WTC11 (cell line): ENCODE data around the gene RAB3A. TPM values are rescaled to one million over a fixed set of nuclear protein-coding genes. Genes with fewer than 3 reads are reported as not detected.
A peak's percentile ranks its signal among the peaks of the same experiment; 100 is the strongest.

Experiments used
- ATAC-seq: fragments of 200-7000 bp; cut with Tn5 transposase; 2 replicates; pipeline ENCODE4 v1.10.0; 2021; ENCODE audit warnings: mild to moderate bottlenecking, moderate library complexity
- CTCF ChIA-PET: fragments of 300-600 bp; sonication (Branson Sonifier 250); formaldehyde crosslinking; loops from one replicate; lab custom pipeline; 2021; ENCODE audit warnings: antibody characterized with exemption; lab: Charles Lee
- POLR2A ChIA-PET: fragments of 350-600 bp; sonication (Branson Sonifier 250); formaldehyde crosslinking; loops from one replicate; lab custom pipeline; 2021; ENCODE audit warnings: antibody characterized with exemption; lab: Charles Lee
- DNase-seq: peaks from one replicate; pipeline ENCODE4 v3.0.0; 2021; ENCODE audit warnings: low spot score
- H3K27ac Mint-ChIP-seq: 2 replicates; pipeline ENCODE4 v1.8.0; 2021; ENCODE audit warnings: mixed read lengths
- H3K27me3 Mint-ChIP-seq: 2 replicates; pipeline ENCODE4 v1.8.0; 2021; ENCODE audit warnings: low read depth, mild to moderate bottlenecking, moderate library complexity, mixed read lengths
- H3K36me3 Mint-ChIP-seq: 2 replicates; pipeline ENCODE4 v1.8.0; 2021; ENCODE audit warnings: mixed read lengths
- H3K4me1 Mint-ChIP-seq: 2 replicates; pipeline ENCODE4 v1.8.0; 2022; ENCODE audit warnings: mixed read lengths
- H3K4me3 Mint-ChIP-seq: 2 replicates; pipeline ENCODE4 v1.8.0; 2021; ENCODE audit warnings: mild to moderate bottlenecking, moderate library complexity, mixed read lengths
- H3K9me3 Mint-ChIP-seq: 2 replicates; pipeline ENCODE4 v1.8.0; 2021; ENCODE audit warnings: mixed read lengths
- AFF4 ChIP-seq: sonication (generic); formaldehyde crosslinking; IDR thresholded peaks from 2 replicates; pipeline ENCODE4 v1.8.1; 2023; ENCODE audit warnings: mild to moderate bottlenecking, missing genetic modification reagents, borderline replicate concordance
- ATF6 ChIP-seq: sonication (generic); formaldehyde crosslinking; IDR thresholded peaks from 2 replicates; pipeline ENCODE4 v1.8.1; 2023; ENCODE audit warnings: mild to moderate bottlenecking, missing genetic modification reagents
- ELF4 ChIP-seq: sonication (generic); formaldehyde crosslinking; IDR thresholded peaks from 2 replicates; pipeline ENCODE4 v1.8.1; 2022; ENCODE audit warnings: low read depth, mild to moderate bottlenecking, moderate library complexity, missing genetic modification reagents
- ETV6 ChIP-seq: sonication (generic); formaldehyde crosslinking; IDR thresholded peaks from 2 replicates; pipeline ENCODE4 v1.8.1; 2022; ENCODE audit warnings: mild to moderate bottlenecking, missing genetic modification reagents
- FOXK1 ChIP-seq: sonication (generic); formaldehyde crosslinking; IDR thresholded peaks from 2 replicates; pipeline ENCODE4 v1.8.0; 2022; ENCODE audit warnings: mild to moderate bottlenecking, moderate library complexity, missing genetic modification reagents
- GRHL2 ChIP-seq: fragments of 250-450 bp; sonication (Bioruptor Pico); IDR thresholded peaks from 2 replicates; pipeline ENCODE4 v1.8.0; 2022; ENCODE audit warnings: mild to moderate bottlenecking, moderate library complexity; ENCODE audit not compliant: insufficient replicate concordance, severe bottlenecking
- MAX ChIP-seq: sonication (generic); formaldehyde crosslinking; IDR thresholded peaks from 2 replicates; pipeline ENCODE4 v1.8.0; 2022; ENCODE audit warnings: mild to moderate bottlenecking, missing genetic modification reagents
- MYBL2 ChIP-seq: sonication (generic); formaldehyde crosslinking; IDR thresholded peaks from 2 replicates; pipeline ENCODE4 v1.8.1; 2023; ENCODE audit warnings: mild to moderate bottlenecking, moderate library complexity, missing genetic modification reagents
- NR3C1 ChIP-seq: sonication (generic); formaldehyde crosslinking; conservative IDR thresholded peaks from 2 replicates; pipeline ENCODE4 v1.8.1; 2023; ENCODE audit warnings: low read depth, mild to moderate bottlenecking, missing genetic modification reagents
- PRDM15 ChIP-seq: sonication (generic); formaldehyde crosslinking; IDR thresholded peaks from 2 replicates; pipeline ENCODE4 v1.8.0; 2022; ENCODE audit warnings: missing genetic modification reagents
- SP1 ChIP-seq: sonication (generic); formaldehyde crosslinking; conservative IDR thresholded peaks from 2 replicates; pipeline ENCODE4 v1.8.1; 2022; ENCODE audit warnings: missing genetic modification reagents
- TEAD4 ChIP-seq: sonication (generic); formaldehyde crosslinking; IDR thresholded peaks from 2 replicates; pipeline ENCODE4 v1.8.0; 2022; ENCODE audit warnings: mild to moderate bottlenecking, missing genetic modification reagents
- TP53 ChIP-seq: sonication (generic); formaldehyde crosslinking; IDR thresholded peaks from 2 replicates; pipeline ENCODE4 v1.8.1; 2023; ENCODE audit warnings: mild to moderate bottlenecking, missing genetic modification reagents
- USF2 ChIP-seq: sonication (generic); formaldehyde crosslinking; IDR thresholded peaks from 2 replicates; pipeline ENCODE4 v1.8.1; 2023; ENCODE audit warnings: mild to moderate bottlenecking, missing genetic modification reagents, moderate library complexity
- ZNF121 ChIP-seq: sonication (generic); formaldehyde crosslinking; IDR thresholded peaks from 2 replicates; pipeline ENCODE4 v1.8.0; 2023; ENCODE audit warnings: missing genetic modification reagents
- ZNF138 ChIP-seq: sonication (generic); formaldehyde crosslinking; conservative IDR thresholded peaks from 2 replicates; pipeline ENCODE4 v1.8.1; 2022; ENCODE audit warnings: mild to moderate bottlenecking, moderate library complexity, missing genetic modification reagents
- ZNF532 ChIP-seq: fragments of 250-450 bp; sonication (Bioruptor Pico); IDR thresholded peaks from 2 replicates; pipeline ENCODE4 v1.9.0; 2021; ENCODE audit warnings: mild to moderate bottlenecking, borderline replicate concordance
- total RNA-seq: library from RNA; stranded (reverse); gene quantifications from 3 replicates; pipeline ENCODE4 v1.2.3, GENCODE V29; 2021

The RAB3A gene
- total RNA-seq, 1 experiment from 2014 or later: 12.2 TPM

GRCh38 chr19:18224525-18225354 lies 20.9 kb upstream of the RAB3A start (continued):
- TF ChIP-seq PRDM15 (CRISPR knock-in tag): peak; percentile 87

- H3K27ac Mint-ChIP-seq: peak overlapping the region; percentile 100
- no peaks in the 10 kb centered on the region for H3K36me3 Mint-ChIP-seq
- H3K4me1 Mint-ChIP-seq: peaks cover 30% of the 10 kb centered on the region
- H3K4me3 Mint-ChIP-seq: peak overlapping the region; percentile 92
- ChIA-PET CTCF (interaction anchor here (0.5 to 3.9 kb wide), 31 partner anchors 9 to 226 kb away, joined by 3 to 72 read pairs (median 5); partner anchors contain the start of genes ARRDC2, GDF15, JUND and LSM4), POLR2A (interaction anchor here (0.9 to 2.1 kb wide), 8 partner anchors 9 to 73 kb away, joined by 3 to 26 read pairs (median 5); partner anchors contain the start of genes JUND and RAB3A)
- H3K9me3 Mint-ChIP-seq: no peaks in the 10 kb centered on the region
- peak; percentile 95 for DNase-seq
- peaks cover 43% of the 10 kb centered on the region for H3K27me3 Mint-ChIP-seq
- ATAC-seq: peak; percentile 56
- TF ChIP-seq FOXK1 (CRISPR knock-in tag) (peak; percentile 54; the same call in 1 of the 2 replicates), ATF6 (no peak), SP1 (peak; percentile 93), AFF4 (no peak), MYBL2 (CRISPR knock-in tag) (no peak), ZNF532 (CRISPR knock-in tag) (no peak), ZNF121 (peak; percentile 75; the same call in 1 of the 2 replicates), USF2 (CRISPR knock-in tag) (0 out of 2 replicates have a peak, but pooled peaks have one; percentile 32), ZNF138 (CRISPR knock-in tag) (no peak), TEAD4 (no peak), MAX (CRISPR knock-in tag) (peak; percentile 52; the same call in 1 of the 2 replicates), NR3C1 (CRISPR knock-in tag) (0 out of 2 replicates have a peak, but pooled peaks have one; percentile 37), GRHL2 (CRISPR knock-in tag) (no peak), ELF4 (CRISPR knock-in tag) (no peak), ETV6 (CRISPR knock-in tag) (peak; percentile 19; the same call in 1 of the 2 replicates), TP53 (CRISPR knock-in tag) (0 out of 2 replicates have a peak, but pooled peaks have one; percentile 66)
These were observed 20.1 kb upstream of the RAB3A start for GRCh38 chr19:18223860-18224524.
